GM23338 (cell line): ENCODE results near the gene SYT14. TPM values are rescaled to one million over a fixed set of nuclear protein-coding genes. Genes with fewer than 3 reads are reported as not detected.

Experiments
- ATAC-seq: fragments of 200-7000 bp; cut with Tn5 transposase; 3 replicates; pipeline ENCODE4 v1.9.1; 2020
- DNase-seq: peaks from one replicate; pipeline ENCODE4 v3.0.0-alpha.2; 2015; ENCODE audit warnings: low spot score
- H2AFZ ChIP-seq: fragments of 200-600 bp; sonication (generic); 2 replicates; pipeline ENCODE4 v1.8.0; 2016; ENCODE audit warnings: antibody characterized with exemption, mild to moderate bottlenecking, moderate library complexity
- H3F3A ChIP-seq: fragments of 200-600 bp; sonication (generic); replicated peaks from 2 replicates; pipeline ENCODE4 v1.8.0; 2017; ENCODE audit warnings: antibody characterized with exemption, mixed run types, low read depth
- H3K27ac ChIP-seq: fragments of 200-600 bp; sonication (generic); 2 replicates; pipeline ENCODE4 v1.6.1; 2016; ENCODE audit warnings: low read depth
- H3K27me3 ChIP-seq: fragments of 200-600 bp; sonication (generic); 2 replicates; pipeline ENCODE4 v1.8.0; 2016; ENCODE audit warnings: mild to moderate bottlenecking, mixed run types, moderate library complexity; ENCODE audit not compliant: insufficient read depth
- H3K36me3 ChIP-seq: fragments of 200-600 bp; sonication (generic); 2 replicates; pipeline ENCODE4 v1.8.0; 2016; ENCODE audit warnings: mild to moderate bottlenecking; ENCODE audit not compliant: insufficient read depth
- H3K4me1 ChIP-seq: fragments of 200-600 bp; sonication (generic); 2 replicates; pipeline ENCODE4 v1.8.0; 2016; ENCODE audit warnings: mild to moderate bottlenecking, moderate library complexity; ENCODE audit not compliant: insufficient read depth
- H3K4me2 ChIP-seq: fragments of 200-600 bp; sonication (generic); 2 replicates; pipeline ENCODE4 v1.7.1; 2017; ENCODE audit warnings: mixed run types
- H3K4me3 ChIP-seq: fragments of 200-600 bp; sonication (generic); 2 replicates; pipeline ENCODE4 v1.6.1; 2016; ENCODE audit warnings: mixed run types
- H3K79me2 ChIP-seq: fragments of 200-600 bp; sonication (generic); replicated peaks from 2 replicates; pipeline ENCODE4 v1.8.0; 2017; ENCODE audit warnings: mild to moderate bottlenecking; ENCODE audit not compliant: insufficient read depth
- H3K9me2 ChIP-seq: fragments of 200-600 bp; sonication (generic); 2 replicates; pipeline ENCODE4 v1.8.0; 2017; ENCODE audit not compliant: insufficient read depth
- H4K20me1 ChIP-seq: fragments of 200-600 bp; sonication (generic); replicated peaks from 2 replicates; pipeline ENCODE4 v1.8.0; 2017; ENCODE audit warnings: mild to moderate bottlenecking; ENCODE audit not compliant: insufficient read depth
- H3K27ac Mint-ChIP-seq: 2 replicates; pipeline ENCODE4 v1.8.0; 2020; ENCODE audit warnings: inconsistent platforms, mild to moderate bottlenecking, moderate library complexity, mixed read lengths
- H3K27me3 Mint-ChIP-seq: 3 replicates; pipeline ENCODE4 v1.8.0; 2022; ENCODE audit warnings: low read depth, mild to moderate bottlenecking, moderate library complexity, mixed read lengths, inconsistent platforms; ENCODE audit not compliant: insufficient read depth, poor library complexity
- H3K36me3 Mint-ChIP-seq: 3 replicates; pipeline ENCODE4 v1.8.0; 2021; ENCODE audit warnings: low read depth, mild to moderate bottlenecking, inconsistent platforms, moderate library complexity, mixed read lengths
- H3K4me1 Mint-ChIP-seq: 3 replicates; pipeline ENCODE4 v1.8.0; 2020; ENCODE audit warnings: mild to moderate bottlenecking, inconsistent platforms, mixed read lengths
- H3K4me3 Mint-ChIP-seq: 3 replicates; pipeline ENCODE4 v1.8.0; 2021; ENCODE audit warnings: moderate library complexity, mild to moderate bottlenecking, inconsistent platforms, mixed read lengths
- H3K9me3 Mint-ChIP-seq: 3 replicates; pipeline ENCODE4 v1.8.0; 2020; ENCODE audit warnings: moderate library complexity, mild to moderate bottlenecking, inconsistent platforms, mixed read lengths
- JUNB ChIP-seq: IDR thresholded peaks from one replicate; pipeline ENCODE4 v1.6.1; 2016; ENCODE audit warnings: antibody characterized with exemption; ENCODE audit not compliant: unreplicated experiment
- POLR2AphosphoS5 ChIP-seq: IDR thresholded peaks from 2 replicates; pipeline ENCODE4 v1.6.1; 2016; ENCODE audit warnings: antibody characterized with exemption, low read depth
- REST ChIP-seq: IDR thresholded peaks from one replicate; pipeline ENCODE4 v1.6.1; 2018; ENCODE audit warnings: antibody characterized with exemption; ENCODE audit not compliant: unreplicated experiment
- polyA plus RNA-seq: library from polyadenylated mRNA; unstranded; fragments of >200 nt; fragmentation: Nextera tagmentation; extraction: Ambion mirVana; gene quantifications from 2 replicates; pipeline ENCODE4 v1.2.1, GENCODE V29; 2016
- total RNA-seq: library from RNA; depleted of rRNA; stranded (reverse); fragments of >200 nt; shearing (Covaris generic); gene quantifications from 2 replicates; pipeline ENCODE4 v1.2.3, GENCODE V29; 2014
- TF ChIP-seq, protein P1 (sequence below), 2 experiments: fragments of 200-600 bp in 1 of 2; sonication (generic) in 1 of 2; conservative IDR thresholded peaks; 2 replicates each; pipeline versions ENCODE4 v1.5.1 to v1.6.1; 2016 to 2017; ENCODE audit warnings: antibody characterized with exemption in 2 of 2, low read depth in 2 of 2, mild to moderate bottlenecking in 2 of 2, moderate library complexity in 1 of 2

Gene SYT14
- total and polyA plus RNA-seq, 2 experiments from 2014 or later = 5.2 to 22.4 TPM

DNA sequence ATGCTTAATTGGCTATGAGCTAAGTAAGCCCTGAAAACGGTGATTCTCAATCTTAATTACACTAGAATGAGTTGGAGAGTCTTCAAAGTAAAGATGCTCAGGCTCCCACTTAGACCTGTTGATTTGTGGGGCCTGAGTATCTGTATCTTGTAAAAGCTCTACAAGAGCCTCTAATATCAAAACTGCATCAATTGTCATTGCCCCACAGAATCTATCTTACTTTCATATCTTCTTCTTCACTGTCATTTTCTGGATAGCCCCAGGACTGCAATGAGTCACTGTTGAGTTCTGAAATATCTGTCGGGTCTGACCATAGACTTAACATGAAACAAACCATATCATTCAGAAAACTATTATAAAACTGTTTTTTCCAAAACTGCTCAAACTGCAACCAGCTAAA, 191.7 kb downstream of the SYT14 start (continued):
- TF ChIP-seq, protein P1, sequence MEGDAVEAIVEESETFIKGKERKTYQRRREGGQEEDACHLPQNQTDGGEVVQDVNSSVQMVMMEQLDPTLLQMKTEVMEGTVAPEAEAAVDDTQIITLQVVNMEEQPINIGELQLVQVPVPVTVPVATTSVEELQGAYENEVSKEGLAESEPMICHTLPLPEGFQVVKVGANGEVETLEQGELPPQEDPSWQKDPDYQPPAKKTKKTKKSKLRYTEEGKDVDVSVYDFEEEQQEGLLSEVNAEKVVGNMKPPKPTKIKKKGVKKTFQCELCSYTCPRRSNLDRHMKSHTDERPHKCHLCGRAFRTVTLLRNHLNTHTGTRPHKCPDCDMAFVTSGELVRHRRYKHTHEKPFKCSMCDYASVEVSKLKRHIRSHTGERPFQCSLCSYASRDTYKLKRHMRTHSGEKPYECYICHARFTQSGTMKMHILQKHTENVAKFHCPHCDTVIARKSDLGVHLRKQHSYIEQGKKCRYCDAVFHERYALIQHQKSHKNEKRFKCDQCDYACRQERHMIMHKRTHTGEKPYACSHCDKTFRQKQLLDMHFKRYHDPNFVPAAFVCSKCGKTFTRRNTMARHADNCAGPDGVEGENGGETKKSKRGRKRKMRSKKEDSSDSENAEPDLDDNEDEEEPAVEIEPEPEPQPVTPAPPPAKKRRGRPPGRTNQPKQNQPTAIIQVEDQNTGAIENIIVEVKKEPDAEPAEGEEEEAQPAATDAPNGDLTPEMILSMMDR (conservative IDR thresholded peaks at IDR 0.05; ENCODE audit: low read depth in 2 of 2) = no peak
- no peak for TF ChIP-seq REST
- no peak for TF ChIP-seq POLR2AphosphoS5
- TF ChIP-seq JUNB = no peak

- peaks cover 3% of the 10 kb centered on the region; the same call in 1 of the 3 replicates for H3K4me1 Mint-ChIP-seq
- no peak overlapping the region for H2AFZ ChIP-seq
- H3K27me3 Mint-ChIP-seq = no peaks in the 10 kb centered on the region
- no peak overlapping the region for H3K4me3 Mint-ChIP-seq
- no peak overlapping the region for H3K27ac ChIP-seq
- H3K27ac Mint-ChIP-seq = no peak overlapping the region
- H3K36me3 ChIP-seq = no peaks in the 10 kb centered on the region
- H4K20me1 ChIP-seq = peaks cover 3% of the 10 kb centered on the region; the same call in 1 of the 2 replicates
- no peak overlapping the region for H3K4me3 ChIP-seq
- no peaks in the 10 kb centered on the region for H3F3A ChIP-seq
- DNase-seq (peak; percentile 72), ATAC-seq (peak; percentile 45; the same call in 2 of the 3 replicates)
- no peaks in the 10 kb centered on the region for H3K36me3 Mint-ChIP-seq
- H3K9me2 ChIP-seq = no peaks in the 10 kb centered on the region
- H3K4me1 ChIP-seq = no peaks in the 10 kb centered on the region
- H3K27me3 ChIP-seq = no peaks in the 10 kb centered on the region
- no peak overlapping the region for H3K4me2 ChIP-seq
- no peaks in the 10 kb centered on the region for H3K9me3 Mint-ChIP-seq
- no peaks in the 10 kb centered on the region for H3K79me2 ChIP-seq
- TF ChIP-seq, protein P1 (conservative IDR thresholded peaks at IDR 0.05; ENCODE audit: low read depth in 2 of 2) = no peak
- TF ChIP-seq REST = peak; percentile 89
Measured at GRCh38 chr1:210132582-210132981, 194.6 kb downstream of the SYT14 start.
